Measurements from ENCODE around the gene ATPAF2.

GRCh38 chr17:17987187-17987896 lies 51.6 kb downstream of the ATPAF2 start:
- no peak for TF ChIP-seq CTCF (IDR thresholded peaks at IDR 0.05)
- TF ChIP-seq POLR2A (IDR thresholded peaks at IDR 0.05): no peak
